DOHH2 (cell line): ENCODE measurements around the gene LIX1L.

Source experiments
- H3F3A ChIP-seq: fragments of 200-600 bp; sonication (generic), shearing (Covaris generic); 2 replicates; pipeline ENCODE4 v1.6.0; 2016; ENCODE audit warnings: antibody characterized with exemption, mild to moderate bottlenecking; ENCODE audit not compliant: control insufficient read depth, insufficient read depth
- H3K27ac ChIP-seq: fragments of 200-600 bp; sonication (generic); 2 replicates; pipeline ENCODE4 v1.5.1; 2014; ENCODE audit warnings: low read depth, mild to moderate bottlenecking, low read length, moderate library complexity
- H3K27me3 ChIP-seq: fragments of 200-600 bp; sonication (generic); 2 replicates; pipeline ENCODE4 v1.6.1; 2014; ENCODE audit warnings: mild to moderate bottlenecking, low read length, mixed read lengths; ENCODE audit not compliant: control insufficient read depth
- H3K36me3 ChIP-seq: fragments of 200-600 bp; sonication (generic); 2 replicates; pipeline ENCODE4 v1.6.1; 2014; ENCODE audit warnings: mild to moderate bottlenecking, low read length, moderate library complexity, mixed read lengths; ENCODE audit not compliant: control insufficient read depth
- H3K4me1 ChIP-seq: fragments of 200-600 bp; sonication (generic); 2 replicates; pipeline ENCODE4 v1.6.1; 2014; ENCODE audit warnings: mild to moderate bottlenecking, low read length, mixed read lengths; ENCODE audit not compliant: control insufficient read depth
- H3K4me2 ChIP-seq: fragments of 200-600 bp; sonication (generic); 2 replicates; pipeline ENCODE4 v1.6.0; 2014; ENCODE audit warnings: mild to moderate bottlenecking, low read length, moderate library complexity
- H3K4me3 ChIP-seq: fragments of 200-600 bp; sonication (generic); 2 replicates; pipeline ENCODE4 v1.5.1; 2014; ENCODE audit warnings: mild to moderate bottlenecking, low read length, mixed read lengths
- H3K79me2 ChIP-seq: fragments of 200-600 bp; sonication (generic); 2 replicates; pipeline ENCODE4 v1.6.1; 2014; ENCODE audit warnings: mild to moderate bottlenecking, low read length, mixed read lengths; ENCODE audit not compliant: control insufficient read depth
- H3K9me2 ChIP-seq: fragments of 200-600 bp; sonication (generic); replicated peaks from 2 replicates; pipeline ENCODE4 v1.6.1; 2014; ENCODE audit warnings: mild to moderate bottlenecking, low read length, mixed read lengths; ENCODE audit not compliant: control insufficient read depth
- H3K9me3 ChIP-seq: fragments of 200-600 bp; sonication (generic); 2 replicates; pipeline ENCODE4 v1.6.1; 2014; ENCODE audit warnings: antibody characterized with exemption, low read length, mixed read lengths; ENCODE audit not compliant: control insufficient read depth, insufficient read depth
- H4K20me1 ChIP-seq: fragments of 200-600 bp; sonication (generic); 2 replicates; pipeline ENCODE4 v1.6.0; 2014; ENCODE audit warnings: low read depth, mild to moderate bottlenecking, antibody characterized with exemption, low read length, moderate library complexity; ENCODE audit not compliant: control insufficient read depth, insufficient read depth
- CTCF ChIP-seq: fragments of 200-600 bp; sonication (generic); IDR thresholded peaks from one replicate; pipeline ENCODE4 v1.5.1; 2014; ENCODE audit warnings: antibody characterized with exemption, mild to moderate bottlenecking, low read depth, low read length; ENCODE audit not compliant: poor library complexity, severe bottlenecking
- EZH2phosphoT487 ChIP-seq: fragments of 200-600 bp; sonication (generic); IDR thresholded peaks from 2 replicates; pipeline ENCODE4 v1.6.1; 2017; ENCODE audit warnings: borderline replicate concordance, mild to moderate bottlenecking, antibody characterized with exemption, low read length, moderate library complexity, mixed read lengths

Gene LIX1L

GRCh38 chr1:145947551-145947950 is 10.3 kb downstream of the LIX1L start:
- Histone ChIP-seq H3K79me2 (peaks cover 22% of the 10 kb centered on the region), H3K27ac (no peak overlapping the region), H3K36me3 (peaks cover 28% of the 10 kb centered on the region), H3K9me3 (no peaks in the 10 kb centered on the region), H3K4me2 (no peak overlapping the region), H4K20me1 (no peaks in the 10 kb centered on the region), H3K4me3 (no peak overlapping the region), H3K27me3 (no peaks in the 10 kb centered on the region), H3K9me2 (no peaks in the 10 kb centered on the region), H3F3A (no peaks in the 10 kb centered on the region), H3K4me1 (no peaks in the 10 kb centered on the region)
- TF ChIP-seq CTCF, result no peak
- TF ChIP-seq EZH2phosphoT487, result no peak

GRCh38 chr1:145946477-145946986 is 11.3 kb downstream of the LIX1L start:
- Histone ChIP-seq H3K27me3 (no peaks in the 10 kb centered on the region), H3K27ac (no peak overlapping the region), H3K9me2 (no peaks in the 10 kb centered on the region), H3K9me3 (no peaks in the 10 kb centered on the region), H3F3A (no peaks in the 10 kb centered on the region), H3K4me2 (no peak overlapping the region), H3K4me3 (no peak overlapping the region), H3K36me3 (peaks cover 36% of the 10 kb centered on the region), H3K4me1 (no peaks in the 10 kb centered on the region), H3K79me2 (peaks cover 15% of the 10 kb centered on the region), H4K20me1 (no peaks in the 10 kb centered on the region)
- TF ChIP-seq EZH2phosphoT487, result no peak
- TF ChIP-seq CTCF, result no peak

- H3K79me2 ChIP-seq, result peaks cover 10% of the 10 kb centered on the region
Observed at GRCh38 chr1:145944532-145944931, 13.3 kb downstream of the LIX1L start.

More at GRCh38 chr1:145944532-145944931, 13.3 kb downstream of the LIX1L start:
- Histone ChIP-seq H3F3A (no peaks in the 10 kb centered on the region), H3K27me3 (no peaks in the 10 kb centered on the region), H3K9me3 (no peaks in the 10 kb centered on the region), H3K36me3 (peaks cover 39% of the 10 kb centered on the region), H4K20me1 (no peaks in the 10 kb centered on the region), H3K27ac (no peak overlapping the region), H3K4me2 (no peak overlapping the region), H3K4me1 (no peaks in the 10 kb centered on the region), H3K4me3 (no peak overlapping the region), H3K9me2 (no peaks in the 10 kb centered on the region)
- TF ChIP-seq EZH2phosphoT487 (no peak), CTCF (no peak)
